Hepatocyte (in vitro differentiated cells): ENCODE results near the gene TRHDE.

Experiments
- CTCF ChIP-seq: fragments of 200-600 bp; sonication (generic); IDR thresholded peaks from 2 replicates; pipeline ENCODE4 v1.5.1; 2016; ENCODE audit warnings: antibody characterized with exemption, mild to moderate bottlenecking; ENCODE audit not compliant: poor library complexity
- EZH2 ChIP-seq: fragments of 200-600 bp; sonication (generic); IDR thresholded peaks from 2 replicates; pipeline ENCODE4 v1.6.1; 2016; ENCODE audit warnings: antibody characterized with exemption, mild to moderate bottlenecking, borderline replicate concordance
- EZH2phosphoT487 ChIP-seq: fragments of 200-600 bp; sonication (generic); IDR thresholded peaks from one replicate; pipeline ENCODE4 v1.6.1; 2018; ENCODE audit warnings: antibody characterized with exemption, mild to moderate bottlenecking, low read depth, moderate library complexity; ENCODE audit not compliant: unreplicated experiment, severe bottlenecking

DNA sequence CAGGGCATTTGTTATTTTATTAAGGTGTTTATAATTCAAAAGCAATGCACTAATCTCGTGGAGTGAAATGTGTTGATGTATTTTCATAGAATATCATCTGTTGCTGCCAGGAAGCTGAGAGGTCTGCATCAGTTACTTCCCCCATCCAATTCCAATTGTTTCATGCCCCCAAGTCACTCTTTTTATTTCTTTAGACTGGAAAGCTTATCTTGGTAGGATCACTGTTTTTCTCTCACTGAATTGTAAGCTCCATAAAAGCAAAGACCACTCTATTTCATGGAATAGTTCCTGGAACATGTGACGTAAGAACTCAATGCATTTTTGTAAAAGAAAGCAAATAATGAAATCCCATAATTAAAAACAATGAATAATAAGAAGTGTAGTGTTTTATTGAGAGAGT is 420.2 kb downstream of the TRHDE start:
- TF ChIP-seq EZH2 (no peak), CTCF (no peak), EZH2phosphoT487 (no peak)
